Measurements from ENCODE around the gene ENTHD1.
"Not testable (repeated sequence)": the region's sequence is repeated elsewhere in the genome, so short reads cannot be mapped to it uniquely, and the experiment has no call there.

- TF ChIP-seq POLR2A (IDR thresholded peaks at IDR 0.05; ENCODE audit: low read length); GATA1 (IDR thresholded peaks at IDR 0.05; ENCODE audit: low read depth, low read length): not testable (repeated sequence)
Observed at GRCh38 chr22:39846539-39846938, 47.0 kb downstream of the ENTHD1 start.
